Esophagus (tissue), 2 donors: ENCODE data around the gene CTSE. TPM values are rescaled to one million over a fixed set of nuclear protein-coding genes. Genes with fewer than 3 reads are reported as not detected.

Experiments used
- H3K27ac ChIP-seq, 2 donors: one replicate each; pipeline ENCODE4 v1.5.1; 2013; ENCODE audit warnings: low read depth in 2 of 2, mild to moderate bottlenecking in 2 of 2, inconsistent platforms in 1 of 2, low read length in 1 of 2, moderate library complexity in 1 of 2
- H3K27me3 ChIP-seq, 2 donors: one replicate each; pipeline ENCODE4 v1.6.1; 2013; ENCODE audit warnings: low read length in 2 of 2, control low read depth in 1 of 2, mild to moderate bottlenecking in 1 of 2; ENCODE audit not compliant: insufficient read depth in 2 of 2, control insufficient read depth in 1 of 2
- H3K36me3 ChIP-seq, 2 donors: one replicate each; pipeline ENCODE4 v1.6.1; 2013; ENCODE audit warnings: low read length in 1 of 2; ENCODE audit not compliant: control insufficient read depth in 2 of 2, insufficient read depth in 2 of 2
- H3K4me1 ChIP-seq, 2 donors: one replicate each; pipeline ENCODE4 v1.6.1; 2013; ENCODE audit warnings: low read length in 1 of 2; ENCODE audit not compliant: control insufficient read depth in 2 of 2, insufficient read depth in 2 of 2
- H3K4me3 ChIP-seq, 2 donors: one replicate each; pipeline ENCODE4 v1.5.1; 2013; ENCODE audit warnings: low read length in 2 of 2, mild to moderate bottlenecking in 2 of 2, low read depth in 1 of 2, moderate library complexity in 1 of 2
- H3K9me3 ChIP-seq, 2 donors: one replicate each; pipeline ENCODE4 v1.6.1; 2013; ENCODE audit warnings: mild to moderate bottlenecking in 2 of 2, low read depth in 1 of 2, low read length in 1 of 2, moderate library complexity in 1 of 2; ENCODE audit not compliant: control insufficient read depth in 2 of 2, insufficient read depth in 1 of 2
- WGBS, 2 donors: extraction: QIAGEN DNeasy Blood & Tissue Kit; methylation state at CpG; one replicate each; pipeline ENCODE4 v1.1.7; 2013; 5-methylcytosine and 5-hydroxymethylcytosine counted together
- polyA plus RNA-seq, 2 donors: library from polyadenylated mRNA; stranded (reverse); fragments of 200-250 nt; gene quantifications; one replicate each; pipeline ENCODE4 v1.2.3, GENCODE V29; 2013
- donor health status: healthy with polysubstance abuse.
- donor health status: Bipolar disorder and iron deficiency.

CTSE gene
- polyA plus RNA-seq, 2 donors, result 0.09 to 0.53 TPM

DNA sequence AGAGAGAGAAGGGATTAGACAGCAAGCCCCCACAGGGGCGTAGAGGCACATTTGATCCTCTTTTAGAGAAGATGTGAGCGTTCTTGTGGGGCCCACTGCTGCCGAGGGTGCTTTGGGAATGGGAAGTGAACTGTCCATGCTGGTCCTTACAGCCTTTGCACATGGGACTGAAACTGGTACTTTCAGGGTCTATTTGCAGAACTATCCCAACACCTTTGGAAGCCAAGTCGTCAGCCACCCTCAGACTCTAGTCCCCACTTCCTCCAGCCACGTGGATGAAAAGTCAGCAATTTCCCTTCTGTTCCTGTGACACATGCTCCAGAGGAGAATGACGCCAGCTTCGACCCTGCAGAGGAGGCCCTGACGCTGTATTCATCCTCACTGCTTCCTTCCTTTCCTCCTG lies 17.9 kb downstream of the CTSE start:
- Histone ChIP-seq H3K36me3 (no peaks in the 10 kb centered on the region), H3K4me3 (no peak overlapping the region), H3K4me1 (peaks cover 0 to 18% of the 10 kb centered on the region in 2 donors), H3K27ac (peak overlapping the region; percentile 53 to 62), H3K9me3 (no peaks in the 10 kb centered on the region), H3K27me3 (no peaks in the 10 kb centered on the region)
- 60 to 67% methylated on average over 8 of the region's 8 CpGs for WGBS, 2 donors

- H3K36me3 ChIP-seq, result peaks cover 0 to 2% of the 10 kb centered on the region in 2 donors
- peak overlapping the region; percentile 53 to 95 for H3K27ac ChIP-seq
- WGBS, 2 donors, result 48 to 59% methylated on average over 7 of the region's 7 CpGs
- H3K27me3 ChIP-seq, result no peaks in the 10 kb centered on the region
- no peaks in the 10 kb centered on the region for H3K9me3 ChIP-seq
- no peak overlapping the region for H3K4me3 ChIP-seq
- peaks cover 0 to 23% of the 10 kb centered on the region in 2 donors for H3K4me1 ChIP-seq
These were observed 18.5 kb downstream of the CTSE start for GRCh38 chr1:206005234-206005633.

DNA sequence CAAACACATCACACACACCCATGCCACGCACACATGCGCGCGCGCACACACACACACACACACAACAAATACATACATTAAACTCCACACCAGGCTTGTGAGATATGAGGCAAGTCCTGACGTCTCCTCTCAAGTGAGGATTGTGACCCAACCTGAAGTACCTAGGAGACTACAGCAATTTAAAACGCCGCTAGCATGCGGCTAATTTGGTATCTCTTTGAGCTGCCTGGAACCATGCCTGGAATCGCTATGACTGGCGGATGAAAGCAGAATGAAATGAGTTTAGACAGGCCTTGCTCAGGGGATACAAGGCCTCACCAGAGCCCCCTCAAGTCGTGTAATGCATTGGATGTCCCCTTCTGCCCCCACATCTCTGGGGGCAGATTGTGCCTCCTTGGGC lies 18.9 kb downstream of the CTSE start:
- Histone ChIP-seq H3K36me3 (peaks cover 0 to 2% of the 10 kb centered on the region in 2 donors), H3K4me1 (peaks cover 0 to 23% of the 10 kb centered on the region in 2 donors), H3K27ac (peak overlapping the region; percentile 95), H3K9me3 (no peaks in the 10 kb centered on the region), H3K27me3 (no peaks in the 10 kb centered on the region), H3K4me3 (no peak overlapping the region)
- WGBS, 2 donors, result 50 to 72% methylated on average over 12 of the region's 12 CpGs

DNA sequence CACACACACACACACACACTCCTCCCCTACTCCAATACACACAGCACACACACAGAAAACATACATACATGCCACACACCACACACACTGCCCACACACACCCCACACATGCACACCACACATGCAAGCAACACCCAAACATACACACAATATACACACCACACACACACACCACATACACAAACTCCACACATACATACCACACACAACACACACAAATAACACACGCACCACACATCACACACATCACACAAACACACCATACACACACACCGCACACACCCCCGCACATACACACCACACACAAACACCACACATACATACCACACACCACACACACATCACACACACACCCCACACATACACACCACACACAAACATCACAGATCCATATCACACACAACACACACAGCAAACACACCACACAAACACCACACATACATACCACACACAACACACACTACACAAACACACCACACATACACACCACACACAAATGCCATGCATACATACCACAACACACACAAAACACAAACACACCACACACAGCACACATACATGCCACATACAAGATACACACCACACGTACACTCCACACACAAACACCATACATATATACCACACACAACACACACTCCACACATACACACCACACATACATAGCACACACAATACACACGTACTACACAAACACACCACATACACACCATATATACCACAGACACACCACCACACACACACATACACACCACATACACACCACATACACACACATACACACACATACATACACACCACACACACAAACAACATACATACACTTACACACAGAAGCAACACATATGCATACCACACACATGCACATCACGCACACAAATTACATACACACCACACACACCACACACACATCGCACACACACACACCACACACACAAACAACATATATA lies 19.6 kb downstream of the CTSE start:
- no peaks in the 10 kb centered on the region for H3K27me3 ChIP-seq
- H3K9me3 ChIP-seq, result no peaks in the 10 kb centered on the region
- H3K27ac ChIP-seq, result peak overlapping the region; percentile 95
- WGBS, 2 donors, result 77 to 86% methylated on average over 7 of the region's 7 CpGs
- peaks cover 0 to 2% of the 10 kb centered on the region in 2 donors for H3K36me3 ChIP-seq
- H3K4me3 ChIP-seq, result no peak overlapping the region
- H3K4me1 ChIP-seq, result peaks cover 0 to 23% of the 10 kb centered on the region in 2 donors

DNA sequence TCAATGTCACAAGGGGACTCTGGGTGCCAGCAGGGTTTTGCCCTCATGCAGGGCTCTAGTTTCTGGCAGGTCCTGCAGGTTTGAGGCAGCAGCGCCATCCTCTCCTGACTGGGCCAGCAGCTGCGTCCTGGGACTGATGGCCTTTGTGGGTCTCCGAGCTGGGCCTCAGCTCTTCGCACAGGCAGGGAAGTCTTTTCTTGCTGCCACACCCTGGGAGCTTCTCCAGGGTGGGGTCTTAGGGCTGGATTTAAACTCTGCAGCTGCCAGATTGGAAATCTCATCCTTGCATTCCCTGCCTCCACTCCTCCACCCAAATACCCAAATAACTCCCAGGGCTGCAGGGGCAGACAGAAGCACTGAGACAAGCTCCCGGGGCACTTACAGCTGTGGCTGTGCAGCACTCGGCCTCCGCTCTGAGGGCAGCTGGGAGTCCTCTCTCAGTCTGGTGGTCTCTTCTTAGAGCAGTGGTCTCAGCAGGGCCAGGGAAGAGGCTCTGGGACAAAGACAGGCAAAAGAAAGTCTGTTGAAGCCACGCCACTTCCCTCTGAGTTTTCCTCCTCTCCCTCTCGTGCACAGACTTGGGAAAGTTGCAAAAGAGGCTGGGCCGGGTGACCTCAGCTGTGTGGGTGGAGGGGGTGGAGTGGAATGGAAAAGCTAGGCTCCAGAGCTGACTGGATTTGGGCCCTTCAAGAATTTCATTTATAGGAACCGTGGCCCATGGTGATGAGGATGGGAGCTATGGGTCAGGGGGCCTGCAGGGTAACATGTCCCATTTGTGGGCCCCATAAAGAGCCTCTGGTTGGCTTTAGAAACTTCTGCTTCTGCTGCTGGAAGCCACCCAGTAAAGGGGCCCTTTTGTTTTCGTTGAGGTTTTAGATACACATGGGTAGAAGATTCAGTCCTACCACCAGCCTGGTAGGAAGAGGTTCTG lies 20.6 kb downstream of the CTSE start, which contains the start of gene RAB7B:
TSS of gene RAB7B (minus strand) at position 525 of the 931 bp plus-strand sequence. CDS start 9,260 bp downstream, outside the sequence.
- Histone ChIP-seq H3K27ac (peak within 1 kb of the TSS; percentile 95), H3K9me3 (no peaks in the 10 kb centered on the region), H3K4me3 (peak within 1 kb of the TSS; percentile 44 to 47), H3K36me3 (peaks cover 0 to 5% of the 10 kb centered on the region in 2 donors), H3K27me3 (no peaks in the 10 kb centered on the region), H3K4me1 (peaks cover 0 to 25% of the 10 kb centered on the region in 2 donors)
- 21 to 33% methylated on average over 12 of the region's 12 CpGs for WGBS, 2 donors

DNA sequence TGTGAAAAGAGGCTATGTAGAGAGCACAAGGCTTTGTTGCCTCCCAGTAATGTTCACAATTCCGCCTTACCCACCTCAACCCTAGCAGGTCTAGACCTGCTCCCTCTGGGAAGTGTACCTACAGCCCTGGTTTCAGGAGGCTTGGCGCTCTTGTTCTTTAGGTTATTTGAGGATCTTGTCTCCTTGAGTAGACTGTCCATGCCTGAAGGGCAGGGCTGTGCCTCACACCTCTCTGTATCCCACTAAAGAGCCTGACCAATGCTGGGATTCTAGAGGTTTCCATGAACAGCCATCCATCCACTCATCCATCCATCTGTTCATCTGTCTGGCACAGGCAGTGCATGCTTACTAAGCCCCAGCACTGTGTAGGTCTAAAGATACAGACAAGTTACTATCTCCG lies 21.5 kb downstream of the CTSE start:
- H3K27ac ChIP-seq, result peak overlapping the region; percentile 95
- peaks cover 0 to 5% of the 10 kb centered on the region in 2 donors for H3K36me3 ChIP-seq
- H3K9me3 ChIP-seq, result no peaks in the 10 kb centered on the region
- WGBS, 2 donors, result 57 to 62% methylated on average over 3 of the region's 3 CpGs
- no peaks in the 10 kb centered on the region for H3K27me3 ChIP-seq
- H3K4me1 ChIP-seq, result peaks cover 0 to 25% of the 10 kb centered on the region in 2 donors
- H3K4me3 ChIP-seq, result peak overlapping the region in 1 of 2 donors; percentile 44

DNA sequence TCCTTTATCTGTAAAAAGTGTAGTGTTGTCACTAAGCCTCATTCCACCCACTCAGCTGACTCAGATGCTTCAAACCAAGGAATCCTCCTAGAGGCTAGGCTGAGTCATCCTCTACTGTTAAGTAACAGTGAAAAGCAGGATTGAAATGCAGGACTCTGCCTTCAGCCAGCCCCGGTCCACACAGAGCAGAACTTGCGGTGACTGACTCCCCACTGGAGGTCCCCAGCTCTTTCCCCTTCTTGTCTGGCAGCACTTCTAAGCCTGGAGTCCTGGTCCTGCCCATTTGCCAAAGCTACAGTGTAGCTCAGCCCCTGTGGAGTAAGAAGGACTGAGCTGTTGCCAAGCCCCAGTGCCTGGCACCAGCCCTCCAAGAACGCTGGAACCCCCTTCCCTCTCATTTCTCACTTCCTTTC lies 22.2 kb downstream of the CTSE start:
- peak overlapping the region; percentile 42 to 44 for H3K4me3 ChIP-seq
- peaks cover 0 to 25% of the 10 kb centered on the region in 2 donors for H3K4me1 ChIP-seq
- WGBS, 2 donors, result 13 to 29% methylated on average over 3 of the region's 3 CpGs
- no peaks in the 10 kb centered on the region for H3K9me3 ChIP-seq
- H3K27me3 ChIP-seq, result no peaks in the 10 kb centered on the region
- peak overlapping the region; percentile 95 for H3K27ac ChIP-seq
- H3K36me3 ChIP-seq, result peaks cover 0 to 5% of the 10 kb centered on the region in 2 donors

DNA sequence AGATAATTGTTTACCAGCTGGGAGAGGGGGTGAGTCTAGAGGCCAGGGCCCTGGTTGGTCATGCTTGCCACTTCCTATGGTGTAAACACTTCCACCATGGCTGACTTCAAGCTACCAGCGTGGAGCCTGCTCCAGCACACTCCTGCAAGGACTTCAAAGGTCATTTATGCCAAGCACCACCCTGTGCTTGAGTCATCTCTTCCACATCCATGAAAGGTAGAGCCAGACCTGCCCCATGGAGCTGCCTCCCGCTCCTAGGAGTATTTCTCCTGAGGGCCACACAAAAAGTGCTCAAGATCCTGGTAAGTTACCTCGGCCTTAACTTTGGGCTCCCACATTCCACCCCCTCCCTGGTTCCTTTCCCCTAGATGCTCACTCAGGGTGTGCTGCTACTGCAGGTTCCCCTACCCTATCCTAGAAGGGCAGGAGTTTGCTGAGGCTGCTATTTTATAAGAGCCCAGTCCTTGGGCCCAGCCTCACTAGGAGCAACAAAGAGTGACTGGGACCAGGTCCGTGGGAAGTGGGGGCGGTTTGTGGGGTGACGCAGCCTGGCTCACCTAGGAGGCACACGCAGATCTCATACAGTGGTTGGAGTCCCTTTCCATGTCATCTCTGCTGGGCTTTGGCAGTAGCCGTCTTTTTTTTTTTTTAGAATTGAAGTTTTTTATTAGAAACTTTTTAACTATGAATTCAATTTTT lies 22.9 kb downstream of the CTSE start:
- Histone ChIP-seq H3K27me3 (no peaks in the 10 kb centered on the region), H3K4me3 (no peak overlapping the region), H3K9me3 (no peaks in the 10 kb centered on the region), H3K36me3 (peaks cover 0 to 5% of the 10 kb centered on the region in 2 donors), H3K27ac (peak overlapping the region; percentile 60 to 87), H3K4me1 (peaks cover 0 to 25% of the 10 kb centered on the region in 2 donors)
- 53 to 68% methylated on average over 8 of the region's 8 CpGs for WGBS, 2 donors
